Hematopoietic multipotent progenitor cell treated with erythropoietin and hydrocortisone succinate and interleukin-3 and kit ligand, for 6 days (in vitro differentiated cells): ENCODE data around the gene MID2.
"Not testable (repeated sequence)": the region's sequence is repeated elsewhere in the genome, so short reads cannot be mapped to it uniquely, and the experiment has no call there.

Experiments
- DNase-seq: peaks from one replicate; pipeline ENCODE4 v3.0.0-alpha.2; 2015

MID2 gene

DNA sequence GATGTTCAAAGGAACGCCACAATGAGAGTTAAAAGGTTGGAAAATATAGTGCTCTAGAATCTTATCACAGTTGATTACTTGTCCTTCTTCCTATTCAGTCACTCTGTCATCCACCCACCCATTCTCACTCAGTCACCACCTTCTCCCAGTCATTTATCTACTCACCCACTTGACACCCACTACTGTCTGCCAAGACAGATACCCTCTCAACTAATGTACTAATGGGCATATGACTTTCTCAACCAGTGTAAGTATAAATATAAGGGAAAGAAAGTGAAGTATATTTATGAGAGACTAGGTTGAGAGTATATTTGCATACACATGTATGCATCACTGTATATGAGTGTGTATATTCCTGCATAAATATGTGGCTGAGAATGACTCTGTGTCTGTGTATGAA is 20.0 kb downstream of the MID2 start:
- peak; percentile 35 for DNase-seq

DNA sequence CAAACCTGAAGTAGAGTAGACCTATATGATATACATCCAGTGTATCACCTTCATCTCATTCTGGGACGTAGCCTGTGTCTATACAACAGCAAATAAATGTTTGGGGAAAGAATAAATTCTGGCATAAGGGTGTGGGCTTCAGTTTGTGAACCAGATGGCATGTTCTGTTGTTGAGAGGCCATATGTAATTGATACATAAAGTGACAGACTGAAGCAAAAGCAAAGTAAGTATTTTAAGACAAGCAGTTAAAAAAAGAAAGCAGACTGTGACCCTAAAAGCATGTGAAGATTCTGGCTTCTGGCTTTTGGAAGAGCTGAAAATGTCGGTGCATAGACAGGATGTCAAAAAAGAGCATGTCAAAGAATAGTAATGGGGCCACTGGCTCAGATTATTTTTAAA is 22.9 kb downstream of the MID2 start:
- no peak for DNase-seq

DNA sequence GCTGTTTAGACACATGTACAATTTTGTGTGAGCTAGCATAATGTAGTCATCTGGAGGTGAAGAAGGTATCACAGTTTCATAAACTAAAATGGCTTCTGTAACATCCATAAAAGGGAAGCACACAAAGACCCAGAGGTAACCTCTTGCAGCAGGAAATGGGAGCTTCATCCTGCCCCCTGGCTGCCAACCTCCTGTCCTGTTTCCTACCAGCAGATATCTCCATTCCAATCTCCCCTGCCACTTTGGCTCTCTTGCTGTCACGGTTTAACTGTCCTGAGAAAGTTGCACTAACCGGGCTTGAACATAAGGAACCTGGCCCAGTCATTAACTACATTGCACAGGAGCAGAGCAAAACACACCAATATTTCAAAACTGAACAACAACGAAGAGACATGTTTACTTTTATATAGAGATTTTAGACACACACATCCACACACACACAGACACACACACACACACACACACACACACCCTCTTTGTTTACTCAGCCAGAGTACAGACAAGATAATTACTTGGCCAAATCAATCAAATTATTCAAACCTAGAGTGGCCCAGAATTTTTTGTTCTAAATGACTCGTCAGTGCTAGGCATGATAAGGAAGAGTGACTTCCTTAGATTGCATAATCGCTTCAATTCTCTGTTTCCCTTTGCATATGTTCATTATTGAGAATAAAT is 24.2 kb downstream of the MID2 start:
- no peak for DNase-seq

DNA sequence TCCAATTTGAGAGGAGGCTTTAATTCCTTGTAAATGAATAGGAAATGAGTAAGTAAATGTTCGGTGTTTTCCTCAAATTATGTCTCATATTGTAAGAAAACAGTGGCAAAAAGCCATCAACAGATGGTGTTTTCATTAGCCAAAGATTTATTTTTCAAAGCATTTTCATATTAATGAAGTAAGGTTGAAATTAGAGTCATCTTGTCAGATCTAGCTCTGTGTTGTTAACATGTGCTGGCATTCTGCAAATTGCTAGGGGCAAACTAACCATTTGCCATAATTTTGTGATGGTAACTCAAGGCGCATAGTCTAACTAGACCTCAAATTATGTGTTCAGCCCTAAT is 24.7 kb downstream of the MID2 start:
- DNase-seq: no peak

DNA sequence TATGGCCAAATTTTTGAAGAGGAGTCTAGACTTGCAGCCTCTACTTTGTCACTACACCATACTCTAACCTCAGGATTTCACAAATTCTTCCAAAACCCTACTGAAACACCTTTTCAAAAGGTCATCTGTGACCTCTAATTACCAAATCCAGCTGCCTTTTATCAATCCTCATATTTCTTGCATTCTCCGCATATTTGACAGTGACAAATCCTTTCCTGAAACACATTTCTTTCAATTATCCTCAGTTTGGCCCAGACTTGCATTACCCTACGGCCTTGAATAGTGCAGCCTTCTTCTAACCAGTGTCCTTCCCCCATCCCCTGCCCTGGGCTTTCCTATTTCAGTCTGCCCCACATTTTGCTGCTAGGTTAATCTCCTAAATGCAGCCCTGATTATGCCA is 25.5 kb downstream of the MID2 start:
- DNase-seq: no peak

DNA sequence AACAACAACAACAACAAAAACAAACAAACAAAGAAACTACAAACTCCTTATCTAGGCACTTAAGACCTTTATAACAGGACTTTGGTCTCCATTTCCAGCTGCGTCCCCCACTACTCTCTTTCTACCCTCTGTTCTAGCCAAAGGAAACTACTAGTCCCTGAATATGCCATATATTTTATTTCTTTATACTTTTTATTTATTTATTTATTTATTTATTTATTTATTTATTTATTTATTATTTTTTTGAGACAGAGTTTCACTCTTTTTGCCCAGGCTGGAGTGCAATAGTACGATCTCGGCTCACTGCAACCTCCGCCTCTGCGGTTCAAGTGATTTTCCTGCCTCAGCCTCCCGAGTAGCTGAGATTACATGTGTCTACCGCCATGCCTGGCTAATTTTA is 26.0 kb downstream of the MID2 start:
- not testable (repeated sequence) for DNase-seq

DNA sequence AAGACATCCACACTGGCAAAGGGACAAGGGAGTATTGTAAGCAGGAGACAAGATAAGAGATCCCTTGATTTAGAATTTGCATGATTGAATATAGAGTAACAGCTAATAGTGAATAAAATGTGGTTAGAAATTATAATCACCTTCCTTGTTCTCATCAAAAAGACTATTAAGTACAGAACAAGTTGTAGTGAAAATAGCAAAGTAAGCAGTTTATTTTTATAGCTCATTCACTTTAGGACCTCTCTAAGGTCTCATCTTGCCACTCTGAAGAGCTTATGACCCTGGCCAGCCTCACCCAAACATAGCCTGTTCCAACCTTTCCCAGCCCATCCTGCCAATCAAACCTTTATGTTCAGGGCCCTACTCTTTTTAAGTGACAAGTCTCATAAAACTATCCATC is 30.6 kb downstream of the MID2 start:
- no peak for DNase-seq

DNA sequence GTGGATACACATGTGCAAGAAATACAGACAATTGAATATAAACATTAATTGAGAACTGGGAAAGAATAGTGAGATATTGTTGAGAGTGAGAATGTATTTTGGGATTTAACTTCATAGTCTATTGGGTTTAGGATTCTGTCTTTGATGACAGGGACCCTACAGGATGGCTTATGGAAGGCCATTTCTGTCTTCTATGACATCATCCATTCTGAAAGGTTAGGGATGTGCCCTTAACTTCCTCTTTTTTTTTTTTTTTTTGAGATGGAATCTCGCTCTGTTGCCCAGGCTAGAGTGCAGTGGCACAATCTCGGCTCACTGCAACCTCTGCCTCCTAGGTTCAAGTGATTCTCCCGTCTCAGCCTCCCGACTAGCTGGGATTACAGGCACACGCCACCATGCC is 31.4 kb downstream of the MID2 start:
- DNase-seq: not testable (repeated sequence)

DNA sequence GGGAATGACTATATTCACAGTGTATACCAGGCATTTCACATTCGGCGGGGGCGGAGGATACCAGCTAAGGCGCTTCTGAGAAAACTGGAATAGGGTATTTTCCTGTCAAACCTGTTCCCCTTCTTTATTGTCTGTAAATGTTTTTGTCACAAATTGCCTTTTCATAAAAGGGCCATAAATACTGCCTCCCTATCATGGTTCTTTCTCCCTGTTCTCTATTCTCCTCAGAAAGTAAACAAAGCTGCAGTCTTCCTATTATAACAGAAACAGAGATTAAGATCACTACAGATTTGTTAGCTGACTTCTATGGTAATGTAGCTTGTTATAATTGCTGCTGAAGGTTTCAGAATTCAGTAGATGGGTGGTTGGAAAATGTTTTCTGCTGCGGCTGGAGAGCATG is 32.2 kb downstream of the MID2 start:
- no peak for DNase-seq

DNA sequence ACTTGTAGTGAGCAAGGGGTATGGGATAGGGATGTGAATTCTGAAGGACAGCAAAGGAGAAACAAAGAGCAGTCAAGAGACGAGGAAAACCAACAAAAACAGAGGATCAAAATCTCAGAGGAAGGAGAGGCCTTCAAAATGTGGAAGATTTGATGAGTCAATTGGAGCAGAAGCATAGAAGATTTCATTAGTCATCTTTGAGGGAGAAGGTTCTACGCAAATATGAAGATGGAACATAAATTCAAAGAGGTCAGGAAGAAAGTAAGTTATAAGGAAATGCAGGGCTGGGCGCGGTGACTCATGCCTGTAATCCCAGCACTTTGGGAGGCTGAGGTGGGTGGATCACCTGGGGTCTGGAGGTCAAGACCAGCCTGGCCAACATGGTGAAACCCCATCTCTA is 35.4 kb downstream of the MID2 start:
- no peak for DNase-seq

DNA sequence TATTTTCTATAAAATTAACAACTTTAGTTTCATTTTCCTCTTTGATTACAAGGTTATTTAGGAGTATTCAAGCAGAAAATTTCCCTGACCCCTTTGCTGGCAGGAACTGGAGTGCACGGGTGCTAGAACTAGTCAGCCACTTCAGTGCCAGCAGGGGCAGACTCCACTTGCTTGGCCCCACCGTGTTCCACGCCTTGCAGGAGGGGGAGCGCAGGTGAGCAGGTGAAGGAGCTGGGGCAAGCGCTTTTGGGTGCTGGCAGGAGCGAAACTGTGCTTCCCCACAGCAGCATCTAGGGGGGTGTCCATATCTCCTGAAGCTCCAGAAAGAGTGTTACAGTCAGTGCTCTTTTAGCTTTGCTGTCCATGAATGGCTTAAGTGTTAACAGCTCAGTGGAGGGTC is 45.5 kb downstream of the MID2 start:
- DNase-seq: no peak

DNA sequence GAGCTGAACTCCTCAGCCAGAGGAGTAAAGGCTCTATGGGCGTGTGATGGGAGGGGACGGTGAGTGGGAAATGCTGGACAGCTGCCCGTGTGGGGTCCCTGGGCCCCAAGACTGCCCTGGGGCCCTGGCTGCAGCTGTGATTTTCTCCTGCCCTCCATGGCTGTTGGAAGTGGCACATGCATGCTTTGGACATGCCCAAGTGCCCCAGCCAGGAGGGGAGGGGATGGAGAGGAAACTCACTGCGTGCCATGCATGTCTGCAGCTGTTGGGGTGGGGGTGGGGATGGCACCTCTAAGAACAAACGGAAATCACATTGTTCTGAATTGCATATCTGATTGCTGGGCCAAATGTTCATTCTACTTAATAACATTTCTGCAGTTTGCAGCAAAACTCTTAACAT is 52.4 kb downstream of the MID2 start:
- DNase-seq: no peak

DNA sequence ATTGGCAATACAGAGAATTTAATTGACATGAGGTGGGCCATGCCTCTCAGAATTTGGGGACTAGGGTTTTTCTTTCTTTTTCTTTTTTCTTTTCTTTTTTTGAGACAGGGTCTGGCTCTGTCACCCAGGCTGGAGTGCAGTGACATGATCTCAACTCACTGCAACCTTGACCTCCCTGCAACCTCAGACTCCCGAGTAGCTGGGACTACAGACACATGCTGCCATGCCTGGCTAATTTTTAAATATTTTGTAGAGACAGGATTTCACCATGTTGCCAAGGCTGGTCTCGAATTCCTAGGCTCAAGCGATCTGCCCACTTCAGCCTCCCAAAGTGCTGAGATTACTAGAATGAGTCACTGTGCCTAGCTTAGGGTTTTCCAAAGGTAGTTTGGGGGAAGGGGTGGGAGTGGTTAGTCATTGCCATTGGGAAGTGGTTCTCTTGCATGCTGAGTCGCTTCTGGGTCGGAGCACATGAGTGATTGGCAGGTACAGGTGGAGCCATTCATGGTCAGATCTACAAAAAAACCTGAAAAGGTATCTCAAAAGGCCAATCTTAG is 54.5 kb downstream of the MID2 start:
- no peak for DNase-seq

DNA sequence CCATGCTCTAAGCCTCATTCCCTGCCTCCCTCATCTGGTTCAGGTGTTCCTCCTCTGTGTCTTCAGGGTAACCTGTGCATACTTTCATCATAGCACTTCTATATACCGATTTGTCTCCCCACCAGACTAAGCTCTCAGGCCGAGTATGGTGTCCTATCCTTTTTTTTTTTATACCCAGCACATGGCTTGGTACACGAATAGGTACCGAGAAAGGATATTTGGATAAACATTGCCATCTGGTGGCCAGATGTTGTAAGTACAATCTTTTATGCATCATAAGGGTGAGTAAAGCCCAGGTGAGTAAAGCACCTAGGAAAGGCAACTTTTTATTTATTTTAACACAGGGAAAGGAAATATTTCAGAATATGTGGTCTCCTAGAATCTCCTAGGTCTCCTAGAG is 68.4 kb downstream of the MID2 start:
- peak; percentile 66 for DNase-seq

DNA sequence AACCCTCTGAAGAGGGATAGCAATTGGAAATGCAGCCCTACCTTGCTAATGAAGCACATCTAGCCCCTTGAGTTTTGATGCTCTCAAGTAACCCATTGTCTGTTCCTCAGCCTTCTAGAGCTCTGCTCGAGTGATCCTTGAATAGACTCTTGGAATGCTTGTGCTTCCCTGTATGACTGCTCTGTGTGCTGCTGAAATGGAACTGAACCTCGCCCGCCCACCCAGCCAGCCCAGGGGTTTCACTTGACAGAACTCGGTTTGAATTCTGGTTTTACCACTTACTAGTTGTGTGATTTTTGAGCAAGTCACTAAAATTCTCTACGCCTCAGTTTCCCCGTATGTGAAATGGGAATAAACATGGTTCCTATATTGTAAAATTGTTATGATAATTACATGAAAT is 77.1 kb downstream of the MID2 start:
- DNase-seq: no peak

DNA sequence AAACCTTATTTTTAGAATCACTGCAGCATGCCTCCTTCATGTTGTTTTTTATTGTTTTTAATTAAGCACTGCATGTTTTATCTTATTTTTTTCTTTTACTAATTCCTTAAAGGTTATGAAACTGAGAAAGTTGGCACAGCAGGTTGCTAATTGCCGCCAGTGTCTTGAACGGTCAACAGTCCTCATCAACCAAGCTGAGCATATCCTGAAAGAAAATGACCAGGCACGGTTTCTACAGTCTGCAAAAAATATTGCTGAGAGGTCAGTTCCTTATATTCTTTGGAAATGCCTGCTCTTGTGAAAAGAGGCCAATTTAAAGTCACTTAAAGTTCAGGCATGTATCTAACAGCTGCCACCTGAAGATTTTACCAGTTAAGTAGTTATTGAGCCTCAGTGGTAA is 79.7 kb downstream of the MID2 start:
- DNase-seq: no peak

DNA sequence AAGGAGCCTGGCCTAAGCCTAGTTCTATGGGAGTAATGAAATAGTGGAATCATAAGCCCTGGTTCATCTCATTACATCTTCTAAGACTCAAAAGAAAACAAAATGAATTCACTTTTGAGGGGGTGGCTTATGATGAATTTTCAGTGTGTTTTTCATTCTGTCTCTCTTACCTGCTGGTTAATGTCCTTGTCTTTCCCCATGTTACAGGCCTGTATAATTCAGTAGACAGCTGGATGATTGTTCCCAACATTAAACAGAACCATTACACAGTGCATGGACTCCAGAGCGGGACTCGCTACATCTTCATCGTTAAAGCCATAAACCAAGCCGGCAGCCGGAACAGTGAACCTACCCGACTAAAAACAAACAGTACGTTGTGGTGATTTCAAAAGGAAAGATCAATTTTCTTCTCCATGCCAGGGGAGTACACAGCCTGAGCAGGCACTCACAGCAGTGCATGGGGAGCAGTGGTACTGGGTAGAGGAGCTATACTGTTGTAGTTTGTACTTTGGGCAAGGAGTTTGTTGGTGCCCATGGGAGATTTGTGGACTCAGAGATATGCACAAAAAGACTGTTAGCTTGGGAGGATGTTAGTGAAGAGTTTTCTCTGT is 98.6 kb downstream of the MID2 start:
- DNase-seq: no peak

DNA sequence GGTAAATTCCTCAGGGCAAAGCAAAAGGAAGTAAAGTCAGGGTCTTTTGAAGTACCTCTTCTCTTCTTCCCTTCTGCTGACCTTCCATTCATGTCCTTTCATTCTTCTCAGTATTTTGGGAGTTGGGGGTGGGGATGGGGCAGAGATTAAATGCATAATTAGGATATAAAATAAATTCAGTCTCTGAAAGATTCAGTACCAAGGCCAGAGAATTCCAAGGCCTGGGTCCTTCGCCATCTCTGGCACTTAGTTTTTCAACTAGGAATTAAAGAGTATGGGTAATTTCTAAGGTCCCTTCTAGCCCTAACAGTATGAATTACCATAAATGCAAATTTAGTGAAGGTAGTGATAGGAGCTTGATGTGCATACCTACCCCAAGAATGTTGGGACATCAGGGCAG is 108.6 kb downstream of the MID2 start:
- DNase-seq: no peak

DNA sequence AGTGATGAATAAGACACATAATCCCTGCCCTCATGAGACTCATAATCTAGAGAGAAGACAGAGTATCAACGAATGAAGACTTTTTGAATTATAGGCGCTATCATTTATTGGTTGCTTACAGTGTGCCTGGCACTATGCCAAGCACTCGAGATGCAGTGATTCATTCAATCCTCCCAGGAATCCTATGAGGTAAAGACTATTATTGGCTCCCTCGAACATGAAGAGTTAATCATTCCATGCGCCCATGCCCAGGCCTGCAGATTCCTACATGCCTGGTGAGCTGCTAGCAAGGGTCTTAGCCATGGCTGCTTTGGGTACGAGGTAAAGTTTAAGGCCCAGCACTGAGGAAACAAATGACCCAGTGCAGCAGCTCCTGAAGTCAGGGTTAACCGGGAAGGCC is 109.5 kb downstream of the MID2 start:
- no peak for DNase-seq

DNA sequence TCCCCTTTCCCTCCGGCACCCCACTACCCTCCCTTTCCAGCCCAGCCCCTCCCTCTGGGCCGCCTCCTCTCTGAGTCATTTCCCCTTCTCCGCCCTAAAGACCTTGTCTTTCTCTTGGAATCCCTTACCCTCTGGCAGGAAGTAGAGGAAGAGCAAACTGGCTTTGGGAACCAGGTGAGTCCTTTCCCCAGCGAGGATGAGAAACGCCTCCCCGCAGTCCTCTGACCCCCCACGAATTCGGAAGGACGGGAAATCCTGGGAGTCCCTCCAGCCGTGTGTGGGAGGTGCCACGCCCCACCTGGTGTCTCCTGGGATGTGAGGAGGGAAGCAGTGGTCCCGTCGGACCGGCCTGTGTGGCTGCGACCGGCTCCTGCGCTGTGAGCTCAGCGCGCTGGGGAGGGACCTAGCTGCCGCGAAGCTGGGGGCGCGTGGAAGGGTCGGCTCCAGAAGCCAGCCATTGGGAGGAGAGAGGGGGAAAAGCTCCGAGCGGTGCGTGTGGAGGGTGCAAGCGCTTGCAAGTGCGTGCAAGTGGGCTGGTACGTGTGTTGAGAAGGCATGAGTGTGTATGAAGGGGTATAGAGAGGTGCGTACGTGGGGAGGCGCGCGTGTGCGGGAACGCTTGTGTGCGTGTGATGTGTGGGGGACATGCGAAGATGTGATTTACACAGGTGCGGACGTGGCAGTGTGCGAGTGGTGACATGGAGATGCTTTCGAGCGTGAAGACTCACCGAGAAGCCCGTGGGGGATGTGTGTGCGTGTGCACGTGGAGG is 110.2 kb downstream of the MID2 start:
- no peak for DNase-seq

DNA sequence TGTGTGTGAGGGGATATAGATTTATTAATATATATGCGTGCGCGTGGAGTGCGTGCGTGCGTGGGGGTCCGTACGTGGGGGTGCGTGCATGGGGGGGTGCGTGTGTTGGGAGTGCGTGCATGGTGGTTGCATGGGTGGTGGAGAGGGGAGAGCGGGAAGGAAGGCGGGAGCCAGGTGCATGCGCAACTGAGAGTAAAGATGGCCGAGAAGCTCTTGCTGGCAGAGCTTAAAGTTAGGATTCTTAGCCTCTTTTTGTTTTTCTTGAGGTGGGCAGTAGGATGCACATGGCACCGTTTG is 110.7 kb downstream of the MID2 start:
- DNase-seq: no peak

DNA sequence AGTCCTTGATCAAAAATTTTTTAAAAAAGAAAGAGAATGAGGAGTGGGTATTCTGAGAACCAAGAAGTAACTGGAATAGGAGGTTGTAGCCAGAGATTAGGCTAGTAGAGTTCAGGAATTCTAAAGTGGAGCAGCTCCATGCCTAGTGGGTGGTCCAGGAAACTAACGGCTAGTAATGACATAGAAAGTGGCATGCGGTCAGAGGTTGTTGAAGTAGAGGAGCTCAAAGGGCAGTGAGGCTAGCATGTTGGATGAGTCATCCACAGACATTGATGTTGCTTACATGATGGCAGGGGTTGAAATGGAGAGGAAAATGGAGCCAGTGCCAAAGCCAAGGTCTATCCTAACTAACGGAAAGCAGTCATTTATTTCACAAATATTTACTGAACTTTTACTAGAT is 114.4 kb downstream of the MID2 start:
- no peak for DNase-seq

DNA sequence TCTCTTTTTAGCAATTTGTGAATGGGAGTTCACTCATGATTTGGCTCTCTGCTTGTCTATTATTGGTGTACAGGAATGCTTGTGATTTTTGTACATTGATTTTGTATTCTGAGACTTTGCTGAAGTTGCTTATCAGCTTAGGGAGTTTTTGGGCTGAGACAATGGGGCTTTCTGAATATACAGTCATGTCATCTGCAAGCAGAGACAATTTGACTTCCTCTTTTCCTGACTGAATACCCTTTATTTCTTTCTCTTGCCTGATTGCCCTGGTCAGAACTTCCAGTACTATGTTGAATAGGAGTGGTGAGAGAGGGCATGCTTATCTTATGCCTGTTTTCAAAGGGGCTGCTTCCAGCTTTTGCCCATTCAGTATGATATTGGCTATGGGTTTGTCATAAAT is 129.7 kb downstream of the MID2 start:
- DNase-seq: not testable (repeated sequence)

DNA sequence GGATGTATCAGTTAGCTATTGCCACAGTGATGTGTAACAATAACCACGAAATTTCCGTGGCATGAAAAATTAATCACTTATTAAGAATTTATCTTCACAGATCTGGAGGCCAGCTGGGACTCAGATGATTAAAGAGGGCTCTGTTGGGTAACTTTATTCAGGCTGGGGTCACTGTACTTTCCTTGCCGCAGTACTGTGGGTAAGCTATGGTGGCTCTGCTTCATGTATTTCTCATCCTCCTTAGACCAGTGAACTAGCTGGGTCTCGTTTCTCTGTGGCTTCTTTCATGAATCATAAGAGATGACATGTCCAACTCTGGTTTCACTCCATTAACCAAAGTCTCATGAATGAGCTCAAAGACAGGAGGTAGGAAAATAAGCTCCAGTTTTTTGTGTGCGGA is 143.0 kb downstream of the MID2 start:
- no peak for DNase-seq

DNA sequence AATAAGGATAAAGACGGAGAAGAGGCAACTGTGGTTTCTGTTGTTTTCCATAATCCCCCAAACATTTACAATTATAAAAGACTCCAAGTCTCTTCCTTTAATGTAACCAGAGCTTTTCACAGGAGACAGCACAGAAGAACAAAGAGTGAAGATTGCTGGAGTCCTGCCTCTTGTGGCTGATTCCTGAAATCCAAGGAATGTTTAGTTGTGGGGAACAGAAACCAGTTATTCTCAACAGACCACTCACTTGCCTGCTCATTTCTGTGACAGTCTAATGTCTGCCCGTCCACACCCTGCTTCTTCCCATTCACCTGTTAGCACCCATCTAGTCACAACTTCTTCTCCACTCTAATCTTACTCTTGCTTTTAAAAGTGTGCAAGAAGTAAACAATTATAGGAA is 144.4 kb downstream of the MID2 start:
- DNase-seq: no peak
